Activated T-helper 1 cell treated with anti-CD3 and anti-CD28 coated beads, Interleukin-12 subunit alpha, Interleukin-12 subunit beta, Interleukin-2, Interleukin-4 antibody, amounts not matched to agents 30 ng/mL and 10 ng/mL and 1 ng/mL, durations not matched to agents 14 hours and 24 hours and 36 hours (primary cell): ENCODE results near the gene NDST3. TPM values are rescaled to one million over a fixed set of nuclear protein-coding genes. Genes with fewer than 3 reads are reported as not detected.

Experiments
- DNase-seq: peaks from one replicate; pipeline ENCODE4 v3.0.0; 2021; ENCODE audit warnings: low spot score
- H3K27ac Mint-ChIP-seq: one replicate; pipeline ENCODE4 v1.8.0; 2021; ENCODE audit warnings: mild to moderate bottlenecking, mixed read lengths
- H3K27me3 Mint-ChIP-seq: one replicate; pipeline ENCODE4 v1.8.0; 2022; ENCODE audit warnings: mild to moderate bottlenecking, moderate library complexity, mixed read lengths; ENCODE audit not compliant: insufficient read depth
- H3K36me3 Mint-ChIP-seq: one replicate; pipeline ENCODE4 v1.8.0; 2021; ENCODE audit warnings: low read depth, mixed read lengths
- H3K4me1 Mint-ChIP-seq: one replicate; pipeline ENCODE4 v1.8.0; 2021; ENCODE audit warnings: low read depth, mixed read lengths
- H3K4me3 Mint-ChIP-seq: one replicate; pipeline ENCODE4 v1.8.0; 2021; ENCODE audit warnings: mild to moderate bottlenecking, moderate library complexity, mixed read lengths
- H3K9me3 Mint-ChIP-seq: one replicate; pipeline ENCODE4 v1.8.0; 2021; ENCODE audit warnings: mixed read lengths
- intact Hi-C: fragments of 100-400 bp; cut with micrococcal nuclease; formaldehyde crosslinking; loops from one replicate; pipeline ENCODE4 v1.15.1; 2024
- total RNA-seq: library from RNA; stranded (reverse); gene quantifications from 2 replicates; pipeline ENCODE4 v1.2.3, GENCODE V29; 2022

The NDST3 gene
- total RNA-seq, 1 donor from 2014 or later = not detected

- Mint-ChIP-seq H3K36me3 (no peaks in the 10 kb centered on the region), H3K27me3 (no peaks in the 10 kb centered on the region), H3K9me3 (peaks cover 15% of the 10 kb centered on the region), H3K4me1 (peaks cover 20% of the 10 kb centered on the region), H3K4me3 (no peak overlapping the region), H3K27ac (no peak overlapping the region)
- no peak for DNase-seq
- intact Hi-C loops = no loop called here
These were observed 124.6 kb downstream of the NDST3 start for GRCh38 chr4:118158763-118159375.

- no peak overlapping the region for H3K27ac Mint-ChIP-seq
- H3K4me1 Mint-ChIP-seq = peaks cover 15% of the 10 kb centered on the region
- peaks cover 9% of the 10 kb centered on the region for H3K9me3 Mint-ChIP-seq
- intact Hi-C loops = no loop called here
- no peak overlapping the region for H3K4me3 Mint-ChIP-seq
- peaks cover 2% of the 10 kb centered on the region for H3K36me3 Mint-ChIP-seq
- no peak for DNase-seq
- no peaks in the 10 kb centered on the region for H3K27me3 Mint-ChIP-seq
These were observed 133.0 kb downstream of the NDST3 start for GRCh38 chr4:118167306-118167705.

- H3K9me3 Mint-ChIP-seq = peaks cover 4% of the 10 kb centered on the region
- no peak overlapping the region for H3K4me3 Mint-ChIP-seq
- no peaks in the 10 kb centered on the region for H3K36me3 Mint-ChIP-seq
- intact Hi-C loops = loop anchor here (5.0 kb wide), 2 partner anchors 94 to 106 kb away; no protein-coding TSS in a partner anchor
- H3K27ac Mint-ChIP-seq = no peak overlapping the region
- no peaks in the 10 kb centered on the region for H3K27me3 Mint-ChIP-seq
- peaks cover 40% of the 10 kb centered on the region for H3K4me1 Mint-ChIP-seq
- no peak for DNase-seq
These were observed 137.1 kb downstream of the NDST3 start for GRCh38 chr4:118171381-118171780.

- Mint-ChIP-seq H3K9me3 (peaks cover 4% of the 10 kb centered on the region), H3K36me3 (no peaks in the 10 kb centered on the region), H3K27ac (no peak overlapping the region), H3K4me1 (peaks cover 40% of the 10 kb centered on the region), H3K27me3 (no peaks in the 10 kb centered on the region), H3K4me3 (no peak overlapping the region)
- DNase-seq = no peak
- intact Hi-C loops = loop anchor here (2.0 to 5.0 kb wide), 3 partner anchors 18 to 104 kb away; no protein-coding TSS in a partner anchor
These were observed 138.8 kb downstream of the NDST3 start for GRCh38 chr4:118173126-118173525.

GRCh38 chr4:118173956-118174725 is 139.9 kb downstream of the NDST3 start:
- Mint-ChIP-seq H3K4me3 (no peak overlapping the region), H3K27me3 (no peaks in the 10 kb centered on the region), H3K27ac (no peak overlapping the region), H3K36me3 (no peaks in the 10 kb centered on the region), H3K4me1 (peaks cover 40% of the 10 kb centered on the region), H3K9me3 (no peaks in the 10 kb centered on the region)
- no peak for DNase-seq
- intact Hi-C loops = loop anchor here (2.0 to 5.0 kb wide), 3 partner anchors 19 to 103 kb away; no protein-coding TSS in a partner anchor

- H3K4me3 Mint-ChIP-seq = no peak overlapping the region
- H3K27me3 Mint-ChIP-seq = no peaks in the 10 kb centered on the region
These were observed 141.2 kb downstream of the NDST3 start for GRCh38 chr4:118175506-118175905.

GRCh38 chr4:118177126-118177525 is 142.8 kb downstream of the NDST3 start:
- Mint-ChIP-seq H3K27me3 (no peaks in the 10 kb centered on the region), H3K4me1 (peaks cover 32% of the 10 kb centered on the region), H3K36me3 (no peaks in the 10 kb centered on the region), H3K4me3 (no peak overlapping the region), H3K27ac (no peak overlapping the region), H3K9me3 (no peaks in the 10 kb centered on the region)
- intact Hi-C loops = loop anchor here (5.0 kb wide), 1 partner anchor 40 kb away; no protein-coding TSS in a partner anchor
- DNase-seq = no peak

More at GRCh38 chr4:118175506-118175905, 141.2 kb downstream of the NDST3 start:
- Mint-ChIP-seq H3K27ac (peak overlapping the region; percentile 6), H3K36me3 (no peaks in the 10 kb centered on the region), H3K4me1 (peaks cover 40% of the 10 kb centered on the region), H3K9me3 (no peaks in the 10 kb centered on the region)
- no peak for DNase-seq
- intact Hi-C loops = loop anchor here (5.0 kb wide), 1 partner anchor 42 kb away; no protein-coding TSS in a partner anchor

GRCh38 chr4:118180776-118181175 is 146.5 kb downstream of the NDST3 start:
- Mint-ChIP-seq H3K27ac (no peak overlapping the region), H3K9me3 (no peaks in the 10 kb centered on the region), H3K4me1 (peaks cover 5% of the 10 kb centered on the region), H3K36me3 (no peaks in the 10 kb centered on the region), H3K4me3 (no peak overlapping the region), H3K27me3 (no peaks in the 10 kb centered on the region)
- no peak for DNase-seq
- intact Hi-C loops = no loop called here

- no peak for DNase-seq
- no peak overlapping the region for H3K4me3 Mint-ChIP-seq
- no peaks in the 10 kb centered on the region for H3K9me3 Mint-ChIP-seq
- H3K4me1 Mint-ChIP-seq = no peaks in the 10 kb centered on the region
- no peaks in the 10 kb centered on the region for H3K36me3 Mint-ChIP-seq
- H3K27me3 Mint-ChIP-seq = peaks cover 2% of the 10 kb centered on the region
- H3K27ac Mint-ChIP-seq = no peak overlapping the region
- intact Hi-C loops = no loop called here
These were observed 156.6 kb downstream of the NDST3 start for GRCh38 chr4:118190903-118191302.

- intact Hi-C loops = no loop called here
- Mint-ChIP-seq H3K4me1 (no peaks in the 10 kb centered on the region), H3K27ac (no peak overlapping the region), H3K9me3 (peaks cover 4% of the 10 kb centered on the region), H3K4me3 (no peak overlapping the region), H3K36me3 (no peaks in the 10 kb centered on the region), H3K27me3 (peaks cover 2% of the 10 kb centered on the region)
- DNase-seq = no peak
These were observed 159.1 kb downstream of the NDST3 start for GRCh38 chr4:118193421-118193820.

- Mint-ChIP-seq H3K4me3 (no peak overlapping the region), H3K27me3 (peaks cover 3% of the 10 kb centered on the region), H3K27ac (no peak overlapping the region), H3K4me1 (no peaks in the 10 kb centered on the region), H3K9me3 (peaks cover 17% of the 10 kb centered on the region), H3K36me3 (no peaks in the 10 kb centered on the region)
- intact Hi-C loops = no loop called here
- no peak for DNase-seq
These were observed 172.3 kb downstream of the NDST3 start for GRCh38 chr4:118206627-118207026.

GRCh38 chr4:118213101-118213500 is 178.8 kb downstream of the NDST3 start:
- Mint-ChIP-seq H3K4me1 (no peaks in the 10 kb centered on the region), H3K36me3 (no peaks in the 10 kb centered on the region), H3K4me3 (no peak overlapping the region), H3K27me3 (peaks cover 2% of the 10 kb centered on the region), H3K9me3 (no peaks in the 10 kb centered on the region), H3K27ac (no peak overlapping the region)
- no peak for DNase-seq
- intact Hi-C loops = no loop called here

GRCh38 chr4:118215826-118216225 is 181.5 kb downstream of the NDST3 start:
- Mint-ChIP-seq H3K4me1 (no peaks in the 10 kb centered on the region), H3K36me3 (no peaks in the 10 kb centered on the region), H3K27ac (no peak overlapping the region), H3K4me3 (no peak overlapping the region), H3K27me3 (peaks cover 3% of the 10 kb centered on the region), H3K9me3 (no peaks in the 10 kb centered on the region)
- no peak for DNase-seq
- intact Hi-C loops = loop anchor here (5.0 kb wide), 1 partner anchor 39 kb away; no protein-coding TSS in a partner anchor
